HG03439 (cell line): Measurements from ENCODE around the gene SH2D3A.
"Not testable (repeated sequence)": the region's sequence is repeated elsewhere in the genome, so short reads cannot be mapped to it uniquely, and the experiment has no call there.

ENCODE experiments used
- ATAC-seq: cut with Tn5 transposase; IDR thresholded peaks from one replicate; pipeline ENCODE4 v1.9.1; 2021; ENCODE audit warnings: mild to moderate bottlenecking, moderate library complexity; ENCODE audit not compliant: unreplicated experiment

SH2D3A gene

DNA sequence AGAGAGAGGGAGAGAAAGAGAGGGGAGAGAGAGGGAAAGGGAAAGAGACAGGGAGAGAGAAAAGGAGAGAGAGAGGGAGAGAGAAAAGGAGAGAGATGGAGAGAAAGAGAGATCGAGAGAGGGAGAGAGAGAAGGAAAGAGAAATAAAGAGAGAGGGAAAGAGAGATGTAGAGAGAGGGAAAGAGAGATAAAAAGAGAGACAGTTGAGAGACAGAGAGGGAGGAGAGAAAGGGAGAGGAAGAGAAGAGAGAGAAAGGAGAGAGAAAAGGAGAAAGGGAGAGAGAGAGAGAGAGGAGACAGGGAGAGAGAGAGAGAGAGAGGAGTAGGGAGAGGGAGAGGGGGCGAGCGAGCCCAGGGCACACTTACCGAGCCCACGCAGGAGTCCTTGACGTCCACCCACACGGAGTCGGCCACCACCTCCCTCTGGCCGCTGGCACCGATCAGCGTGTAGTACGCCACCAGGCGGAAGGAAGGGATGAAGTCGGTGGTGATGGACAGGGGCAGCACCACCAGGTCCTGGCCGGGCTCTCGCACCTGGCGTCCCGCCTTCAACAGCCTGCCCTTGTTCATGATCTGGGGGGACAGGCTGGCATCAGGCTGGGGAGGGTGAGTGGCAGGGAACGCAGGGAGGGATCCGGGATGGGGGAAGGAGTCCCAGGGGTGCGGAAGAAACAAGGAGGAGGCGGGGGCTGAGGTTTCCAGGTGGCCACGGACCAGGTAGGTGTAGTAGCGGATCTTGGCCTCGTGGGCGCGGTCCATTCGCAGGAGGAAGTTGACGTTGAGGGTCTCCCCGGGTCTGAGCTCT lies 56.8 kb downstream of the SH2D3A start:
- no peak for ATAC-seq

DNA sequence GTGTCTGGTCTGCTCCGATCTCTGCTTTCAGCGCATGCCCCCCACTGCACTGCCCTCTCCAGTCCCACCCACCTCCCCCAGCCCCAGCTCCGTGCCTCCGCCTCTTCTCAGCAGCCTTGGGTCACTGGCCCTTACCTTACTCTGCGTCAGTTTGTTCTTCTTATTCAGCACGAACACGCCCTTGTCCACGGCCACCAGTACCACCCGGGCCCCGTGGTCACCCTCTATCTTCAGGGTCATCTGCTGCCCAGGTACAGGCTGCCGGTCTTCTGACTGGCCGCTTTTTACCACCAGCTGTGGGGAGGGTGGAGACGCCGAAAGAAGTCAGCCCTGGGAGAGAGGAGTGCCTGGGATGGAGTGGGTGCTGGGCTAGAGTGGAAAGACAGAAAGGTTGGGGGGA lies 57.7 kb downstream of the SH2D3A start:
- ATAC-seq, result no peak

DNA sequence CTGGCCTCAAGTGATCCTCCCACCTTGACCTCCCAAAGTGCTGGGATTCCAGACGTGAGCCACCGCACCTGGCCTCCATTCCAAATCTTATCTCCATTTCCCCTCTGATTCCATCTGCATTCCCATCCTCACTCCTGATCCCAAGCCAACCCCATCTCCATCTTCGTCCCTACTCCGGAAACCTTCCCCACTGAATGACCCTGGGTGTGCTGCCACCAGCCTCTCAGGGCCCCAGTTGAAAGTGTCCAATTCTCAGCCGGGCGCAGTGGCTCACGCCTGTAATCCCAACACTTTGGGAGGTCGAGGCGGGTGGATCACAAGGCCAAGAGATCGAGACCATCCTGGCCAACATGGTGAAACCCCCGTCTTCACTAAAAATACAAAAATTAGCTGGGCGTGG lies 58.3 kb downstream of the SH2D3A start:
- ATAC-seq, result not testable (repeated sequence)

DNA sequence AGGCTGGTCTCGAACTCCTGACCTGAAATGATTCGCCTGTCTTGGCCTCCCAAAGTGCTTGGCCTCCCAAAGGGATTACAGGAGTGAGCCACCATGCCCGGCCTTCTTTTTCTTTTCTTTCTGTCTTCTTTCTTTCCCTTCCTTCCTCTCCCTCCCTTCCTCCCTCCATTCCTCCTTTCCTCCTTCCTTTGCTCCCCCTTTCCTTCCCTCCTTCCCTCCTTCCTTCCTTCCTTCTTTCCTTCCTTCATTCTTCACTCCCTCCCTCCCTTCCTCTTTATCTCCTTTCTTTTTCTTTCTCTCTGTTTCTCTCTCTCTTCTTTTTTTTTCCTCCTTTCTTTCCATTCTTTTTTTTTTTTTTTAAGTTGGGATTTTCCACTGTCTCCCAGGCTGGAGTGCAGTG lies 58.9 kb downstream of the SH2D3A start:
- no peak for ATAC-seq

DNA sequence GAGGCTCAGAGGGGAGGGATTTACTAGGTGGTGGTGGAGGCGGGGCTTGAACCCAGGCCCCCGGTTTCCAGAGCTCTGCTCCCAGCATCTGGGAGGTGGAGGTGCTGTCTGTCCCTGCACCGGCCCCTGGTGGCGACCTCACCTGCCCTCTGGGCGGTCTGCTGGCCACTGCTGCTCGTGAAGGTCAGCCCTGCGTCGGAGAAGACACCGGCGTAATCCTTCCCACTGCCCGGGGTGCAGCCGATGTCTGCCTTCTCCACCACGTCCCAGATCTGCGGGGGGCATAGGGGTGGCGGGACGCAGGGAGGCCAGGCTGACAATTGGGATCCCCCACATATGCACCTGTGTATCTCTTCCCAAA lies 59.6 kb downstream of the SH2D3A start:
- ATAC-seq, result no peak

DNA sequence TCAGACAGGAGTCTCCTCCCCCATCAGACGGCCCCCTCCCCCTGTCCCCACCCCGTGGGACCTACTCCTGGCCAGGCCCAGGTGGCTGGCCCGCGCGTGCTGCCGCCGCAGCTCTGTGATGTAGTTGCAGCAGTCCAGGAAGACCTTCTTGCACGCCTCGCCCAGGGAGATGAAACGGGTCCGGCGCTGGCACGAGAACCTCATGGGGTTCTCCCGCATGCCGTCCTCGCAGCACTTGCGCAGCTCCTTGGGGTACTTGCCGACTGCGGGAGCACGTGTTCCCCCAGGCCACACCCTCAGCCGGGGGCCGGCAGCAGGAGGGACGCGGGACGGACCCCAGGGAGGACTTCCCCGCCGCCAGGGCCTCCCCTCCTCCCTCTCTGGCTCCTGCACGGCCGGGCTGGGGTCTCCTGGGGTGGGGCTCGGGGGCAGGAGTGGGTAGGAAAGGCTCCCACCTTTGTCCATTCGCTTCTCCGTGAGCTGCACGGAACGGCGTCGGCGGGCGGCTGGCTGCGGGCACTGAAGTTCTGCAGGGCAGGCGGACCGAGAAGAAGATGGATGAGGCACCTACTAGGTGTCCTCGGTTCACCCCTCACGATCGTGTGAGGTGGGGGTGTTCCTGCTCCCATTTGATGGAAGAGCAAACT lies 60.1 kb downstream of the SH2D3A start:
- no peak for ATAC-seq

DNA sequence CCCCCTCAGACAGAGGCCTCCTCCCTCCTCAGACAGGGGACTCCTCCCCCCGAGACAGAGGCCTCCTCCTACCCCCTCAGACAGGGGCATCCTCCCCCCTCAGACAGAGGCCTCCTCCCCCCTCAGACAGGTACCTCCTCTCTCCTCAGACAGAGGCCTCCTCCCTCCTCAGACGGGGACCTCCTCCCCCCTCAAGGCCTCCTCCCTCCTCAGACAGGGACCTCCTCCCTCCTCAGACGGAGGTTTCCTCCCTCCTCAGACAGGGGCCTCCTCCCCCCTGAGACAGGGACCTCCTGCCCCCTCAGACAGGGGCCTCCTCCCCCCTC lies 60.6 kb downstream of the SH2D3A start:
- no peak for ATAC-seq

DNA sequence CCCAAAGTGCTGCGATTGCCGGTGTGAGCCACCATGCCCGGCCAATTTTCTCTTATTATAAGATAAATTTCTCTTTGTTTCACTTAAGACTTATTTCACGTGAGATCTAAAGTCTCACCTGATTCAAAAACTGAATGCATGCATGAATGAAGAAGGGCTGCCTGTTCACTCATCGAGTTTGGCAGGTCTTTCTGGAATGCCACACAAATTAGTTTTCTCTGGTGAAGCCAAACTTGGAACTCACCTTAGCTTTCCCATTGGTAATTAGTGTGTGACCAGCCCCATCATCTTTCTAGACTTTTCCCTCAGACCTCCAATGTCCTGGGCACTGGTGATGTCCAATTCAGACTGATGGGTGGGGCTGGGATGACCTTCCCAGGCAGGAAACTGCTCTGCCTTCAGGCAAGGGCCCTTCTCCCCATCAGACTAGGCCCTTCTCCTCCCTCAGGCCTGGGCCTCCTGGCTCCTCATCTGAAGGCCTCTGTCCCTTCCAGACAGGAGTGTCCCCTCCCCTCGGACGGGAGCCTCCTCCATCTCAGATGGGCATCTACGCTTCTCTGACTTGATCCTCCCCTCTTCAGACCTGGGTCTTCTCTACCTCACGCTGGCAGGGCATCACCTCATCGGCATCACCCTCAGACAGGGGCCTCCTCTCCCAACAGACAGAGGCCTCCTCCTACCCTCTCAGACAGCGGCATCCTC lies 61.2 kb downstream of the SH2D3A start:
- no peak for ATAC-seq
